H9 (cell line): ENCODE results near the gene GLDC. TPM values are rescaled to one million over a fixed set of nuclear protein-coding genes. Genes with fewer than 3 reads are reported as not detected.
A peak's percentile ranks its signal among the peaks of the same experiment; 100 is the strongest.

Experiments
- DNase-seq: peaks from one replicate; pipeline ENCODE4 v3.0.0-alpha.2; 2017
- H2AFZ ChIP-seq: one replicate; pipeline ENCODE4 v1.6.1; 2013; ENCODE audit warnings: mild to moderate bottlenecking, low read length, control low read depth, moderate library complexity
- H2AK5ac ChIP-seq: 2 replicates; pipeline ENCODE4 v1.6.1; 2013; ENCODE audit warnings: low read length, control low read depth, mixed read lengths; ENCODE audit not compliant: insufficient read length
- H2BK120ac ChIP-seq: one replicate; pipeline ENCODE4 v1.6.1; 2013; ENCODE audit warnings: low read depth, mild to moderate bottlenecking, low read length, control low read depth, inconsistent platforms; ENCODE audit not compliant: poor library complexity, severe bottlenecking
- H2BK12ac ChIP-seq: 2 replicates; pipeline ENCODE4 v1.6.1; 2013; ENCODE audit warnings: low read length, control low read depth, mixed read lengths, low read depth; ENCODE audit not compliant: insufficient read length
- H2BK15ac ChIP-seq: 2 replicates; pipeline ENCODE4 v1.6.1; 2013; ENCODE audit warnings: low read depth, low read length, control low read depth
- H2BK20ac ChIP-seq: one replicate; pipeline ENCODE4 v1.6.1; 2013; ENCODE audit warnings: low read depth, mild to moderate bottlenecking, low read length, control low read depth, inconsistent platforms; ENCODE audit not compliant: poor library complexity, severe bottlenecking
- H2BK5ac ChIP-seq: 2 replicates; pipeline ENCODE4 v1.6.1; 2013; ENCODE audit warnings: low read length, control low read depth, mixed read lengths; ENCODE audit not compliant: insufficient read length
- H3K14ac ChIP-seq: 2 replicates; pipeline ENCODE4 v1.6.1; 2013; ENCODE audit warnings: low read length, control low read depth; ENCODE audit not compliant: insufficient read depth
- H3K18ac ChIP-seq: 2 replicates; pipeline ENCODE4 v1.6.1; 2013; ENCODE audit warnings: low read depth, mild to moderate bottlenecking, mixed read lengths, low read length, control low read depth; ENCODE audit not compliant: insufficient read length
- H3K23ac ChIP-seq: 2 replicates; pipeline ENCODE4 v1.6.1; 2013; ENCODE audit warnings: low read length, control low read depth, mixed read lengths, low read depth; ENCODE audit not compliant: insufficient read length
- H3K23me2 ChIP-seq: 2 replicates; pipeline ENCODE4 v1.6.1; 2013; ENCODE audit warnings: low read depth, mild to moderate bottlenecking, mixed read lengths, low read length, control low read depth; ENCODE audit not compliant: insufficient read length, poor library complexity, severe bottlenecking
- H3K27ac ChIP-seq: 2 replicates; pipeline ENCODE4 v1.5.1; 2013; ENCODE audit warnings: low read length, control low read depth, mixed read lengths, low read depth; ENCODE audit not compliant: insufficient read length
- H3K27me3 ChIP-seq: 2 replicates; pipeline ENCODE4 v1.6.1; 2013; ENCODE audit warnings: low read length, control low read depth, inconsistent platforms; ENCODE audit not compliant: insufficient read depth
- H3K4ac ChIP-seq: 2 replicates; pipeline ENCODE4 v1.6.1; 2013; ENCODE audit warnings: low read depth, mild to moderate bottlenecking, control low read depth, inconsistent platforms, low read length, moderate library complexity
- H3K4me1 ChIP-seq: 2 replicates; pipeline ENCODE4 v1.6.1; 2013; ENCODE audit warnings: low read length, control low read depth, inconsistent platforms; ENCODE audit not compliant: insufficient read depth
- H3K4me2 ChIP-seq: 2 replicates; pipeline ENCODE4 v1.6.1; 2013; ENCODE audit warnings: low read length, control low read depth, mixed read lengths; ENCODE audit not compliant: insufficient read length, insufficient read depth
- H3K56ac ChIP-seq: 2 replicates; pipeline ENCODE4 v1.6.1; 2013; ENCODE audit warnings: low read depth, mild to moderate bottlenecking, mixed read lengths, low read length, control low read depth; ENCODE audit not compliant: insufficient read length
- H3K79me1 ChIP-seq: 2 replicates; pipeline ENCODE4 v1.6.1; 2013; ENCODE audit warnings: low read depth, mild to moderate bottlenecking, moderate library complexity, low read length, control low read depth, inconsistent platforms; ENCODE audit not compliant: insufficient read depth, poor library complexity, severe bottlenecking
- H3K79me2 ChIP-seq: 2 replicates; pipeline ENCODE4 v1.6.1; 2013; ENCODE audit warnings: low read length, control low read depth, inconsistent platforms; ENCODE audit not compliant: insufficient read depth
- H3K9ac ChIP-seq: 2 replicates; pipeline ENCODE4 v1.6.1; 2013; ENCODE audit warnings: low read length, control low read depth, mixed read lengths; ENCODE audit not compliant: insufficient read length; ENCODE audit errors: extremely low read depth
- H3K9me3 ChIP-seq: one replicate; pipeline ENCODE4 v1.6.1; 2013; ENCODE audit warnings: low read depth, low read length, inconsistent platforms; ENCODE audit not compliant: control insufficient read depth
- H3T11ph ChIP-seq: one replicate; pipeline ENCODE4 v1.6.1; 2013; ENCODE audit warnings: mild to moderate bottlenecking, low read length, control low read depth, inconsistent platforms
- H4K20me1 ChIP-seq: one replicate; pipeline ENCODE4 v1.6.1; 2013; ENCODE audit not compliant: control insufficient read depth, insufficient read length, insufficient read depth
- H4K5ac ChIP-seq: 2 replicates; pipeline ENCODE4 v1.6.1; 2013; ENCODE audit warnings: low read depth, mild to moderate bottlenecking, mixed read lengths, low read length, control low read depth; ENCODE audit not compliant: insufficient read length
- H4K8ac ChIP-seq: replicated peaks from 2 replicates; pipeline ENCODE4 v1.6.1; 2013; ENCODE audit warnings: low read length, control low read depth, mixed read lengths, low read depth; ENCODE audit not compliant: insufficient read length
- H4K91ac ChIP-seq: 2 replicates; pipeline ENCODE4 v1.6.1; 2013; ENCODE audit warnings: low read depth, mild to moderate bottlenecking, moderate library complexity, mixed read lengths, low read length, control low read depth; ENCODE audit not compliant: insufficient read length
- H3K27ac Mint-ChIP-seq, 3 experiments: 2 replicates in 2 of 3; 3 replicates in 1 of 3; pipeline ENCODE4 v1.8.0; 2020 to 2021; ENCODE audit warnings: mixed read lengths in 3 of 3, mild to moderate bottlenecking in 1 of 3, moderate library complexity in 1 of 3
- H3K27me3 Mint-ChIP-seq: 2 replicates; pipeline ENCODE4 v1.8.0; 2021; ENCODE audit warnings: low read depth, mild to moderate bottlenecking, moderate library complexity, mixed read lengths
- H3K36me3 Mint-ChIP-seq, 3 experiments: 2 replicates in 2 of 3; 3 replicates in 1 of 3; pipeline ENCODE4 v1.8.0; 2020 to 2021; ENCODE audit warnings: low read depth in 3 of 3, mixed read lengths in 3 of 3; ENCODE audit not compliant: insufficient read depth in 1 of 3
- H3K4me1 Mint-ChIP-seq, 2 experiments: 2 replicates each; pipeline ENCODE4 v1.8.0; 2020; ENCODE audit warnings: mixed read lengths in 2 of 2
- H3K4me3 Mint-ChIP-seq, 2 experiments: 2 replicates in 1 of 2; 3 replicates in 1 of 2; pipeline ENCODE4 v1.8.0; 2020 to 2021; ENCODE audit warnings: mild to moderate bottlenecking in 2 of 2, mixed read lengths in 2 of 2, moderate library complexity in 1 of 2
- H3K9me3 Mint-ChIP-seq, 2 experiments: 2 replicates in 1 of 2; 3 replicates in 1 of 2; pipeline ENCODE4 v1.8.0; 2020; ENCODE audit warnings: mild to moderate bottlenecking in 2 of 2, mixed read lengths in 2 of 2, moderate library complexity in 1 of 2
- WGBS: extraction: QIAGEN DNeasy Blood & Tissue Kit; methylation state at CpG from one replicate; pipeline ENCODE4 v1.1.7; 2013; ENCODE audit warnings: missing lambda C conversion rate, low lambda C conversion rate, mixed read lengths; ENCODE audit not compliant: insufficient read length; ENCODE audit errors: extremely low coverage; 5-methylcytosine and 5-hydroxymethylcytosine counted together
- total RNA-seq: library from RNA; stranded (reverse); gene quantifications from 2 replicates; pipeline ENCODE4 v1.2.1, GENCODE V29; 2021
- TF ChIP-seq, protein P1 (sequence below): fragments of 200-600 bp; sonication (generic); conservative IDR thresholded peaks from 3 replicates; pipeline ENCODE4 v1.8.0; 2021; ENCODE audit warnings: antibody characterized with exemption, mild to moderate bottlenecking

Gene GLDC
- total RNA-seq, 1 experiment from 2014 or later, result 74.4 TPM

GRCh38 chr9:6686396-6686795 is 40.9 kb upstream of the GLDC start:
- no peaks in the 10 kb centered on the region for H3K4me1 ChIP-seq
- H3K79me2 ChIP-seq, result no peaks in the 10 kb centered on the region
- no peak overlapping the region for H2BK20ac ChIP-seq
- TF ChIP-seq, protein P1, sequence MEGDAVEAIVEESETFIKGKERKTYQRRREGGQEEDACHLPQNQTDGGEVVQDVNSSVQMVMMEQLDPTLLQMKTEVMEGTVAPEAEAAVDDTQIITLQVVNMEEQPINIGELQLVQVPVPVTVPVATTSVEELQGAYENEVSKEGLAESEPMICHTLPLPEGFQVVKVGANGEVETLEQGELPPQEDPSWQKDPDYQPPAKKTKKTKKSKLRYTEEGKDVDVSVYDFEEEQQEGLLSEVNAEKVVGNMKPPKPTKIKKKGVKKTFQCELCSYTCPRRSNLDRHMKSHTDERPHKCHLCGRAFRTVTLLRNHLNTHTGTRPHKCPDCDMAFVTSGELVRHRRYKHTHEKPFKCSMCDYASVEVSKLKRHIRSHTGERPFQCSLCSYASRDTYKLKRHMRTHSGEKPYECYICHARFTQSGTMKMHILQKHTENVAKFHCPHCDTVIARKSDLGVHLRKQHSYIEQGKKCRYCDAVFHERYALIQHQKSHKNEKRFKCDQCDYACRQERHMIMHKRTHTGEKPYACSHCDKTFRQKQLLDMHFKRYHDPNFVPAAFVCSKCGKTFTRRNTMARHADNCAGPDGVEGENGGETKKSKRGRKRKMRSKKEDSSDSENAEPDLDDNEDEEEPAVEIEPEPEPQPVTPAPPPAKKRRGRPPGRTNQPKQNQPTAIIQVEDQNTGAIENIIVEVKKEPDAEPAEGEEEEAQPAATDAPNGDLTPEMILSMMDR, result no peak; the same call in 2 of the 3 replicates
- peaks cover 2 to 9% (median 8%) of the 10 kb centered on the region in 3 experiments; a peak in 5 of 7 replicates for H3K36me3 Mint-ChIP-seq
- H3K9me3 ChIP-seq, result no peaks in the 10 kb centered on the region
- no peak overlapping the region for H4K91ac ChIP-seq
- H4K8ac ChIP-seq, result no peak overlapping the region
- no peak overlapping the region for H2BK5ac ChIP-seq
- H3K56ac ChIP-seq, result no peak overlapping the region
- H3K9ac ChIP-seq, result no peak overlapping the region
- no peaks in the 10 kb centered on the region for H3K79me1 ChIP-seq
- H3K4ac ChIP-seq, result no peak overlapping the region
- H4K20me1 ChIP-seq, result no peaks in the 10 kb centered on the region
- no peaks in the 10 kb centered on the region for H3K27me3 ChIP-seq
- H3T11ph ChIP-seq, result no peak overlapping the region
- H2BK120ac ChIP-seq, result no peak overlapping the region
- no peaks in the 10 kb centered on the region for H3K9me3 Mint-ChIP-seq
- peaks cover 2 to 16% of the 10 kb centered on the region in 2 experiments for H3K4me1 Mint-ChIP-seq
- H3K27me3 Mint-ChIP-seq, result no peaks in the 10 kb centered on the region
- no peak overlapping the region for H2AK5ac ChIP-seq
- WGBS, result no CpG with 5 or more reads among the region's 3 CpGs
- H3K18ac ChIP-seq, result no peak overlapping the region
- no peak overlapping the region for H3K4me2 ChIP-seq
- no peaks in the 10 kb centered on the region for H3K23me2 ChIP-seq
- no peak overlapping the region for H3K4me3 Mint-ChIP-seq
- no peak overlapping the region for H3K27ac ChIP-seq
- no peak for DNase-seq
- no peak overlapping the region for H3K14ac ChIP-seq
- H3K27ac Mint-ChIP-seq, result peak overlapping the region in 2 of 3 experiments; percentile 82 to 87; a peak in 4 of 7 replicates
- no peak overlapping the region for H3K23ac ChIP-seq
- H4K5ac ChIP-seq, result no peak overlapping the region
- no peak overlapping the region for H2AFZ ChIP-seq
- H2BK12ac ChIP-seq, result no peak overlapping the region
- no peak overlapping the region for H2BK15ac ChIP-seq
